ENCODE measurements around the gene NDUFS7. TPM values are rescaled to one million over a fixed set of nuclear protein-coding genes. Genes with fewer than 3 reads are reported as not detected.

NDUFS7 gene
- total and polyA plus RNA-seq, 11 donors = 205 to 717 (median 336) TPM

DNA sequence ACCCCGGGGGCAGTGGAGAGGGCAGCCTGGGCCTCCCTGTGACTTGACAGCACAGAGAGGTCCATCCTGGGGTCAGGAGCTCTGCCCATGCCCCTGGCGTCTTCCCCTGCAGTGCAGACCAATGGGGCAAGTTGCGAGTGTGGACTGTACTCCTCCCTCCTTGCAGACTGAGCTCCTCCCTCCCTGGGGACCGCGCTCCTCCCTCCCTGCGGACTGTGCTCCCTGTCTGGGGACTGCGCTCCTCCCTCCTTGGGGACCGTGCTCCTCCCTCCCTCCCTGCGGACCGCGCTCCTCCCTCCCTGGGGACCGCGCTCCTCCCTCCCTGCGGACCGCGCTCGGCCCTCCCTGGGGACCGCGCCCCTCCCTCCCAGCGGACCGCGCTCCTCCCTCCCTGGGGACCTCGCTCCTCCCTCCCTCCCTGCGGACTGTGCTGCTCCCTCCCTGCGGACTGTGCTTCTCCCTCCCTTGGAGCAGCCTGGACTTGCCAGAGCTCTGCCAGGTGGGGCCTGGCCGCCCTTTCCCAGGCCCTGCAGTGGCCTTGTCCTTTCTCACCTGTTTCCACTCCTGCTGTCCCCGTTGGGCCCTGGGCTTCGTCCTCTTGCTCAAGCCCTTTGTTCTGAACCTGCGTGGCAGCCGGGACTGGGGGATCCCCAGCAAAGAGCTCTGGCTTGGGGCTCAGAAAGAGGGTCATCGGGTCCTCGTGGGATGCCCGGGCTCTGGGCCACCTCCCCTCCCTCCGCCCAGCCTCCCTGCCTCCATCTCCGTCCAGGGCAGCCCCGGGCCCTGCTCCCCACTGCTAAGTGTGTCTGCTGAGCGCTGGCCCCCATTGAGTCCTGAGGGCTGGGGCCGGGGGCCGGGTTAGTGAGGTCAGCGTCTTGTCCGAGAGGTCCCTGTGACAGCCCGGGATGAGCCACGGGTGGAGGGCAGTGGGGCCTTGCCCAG, 10.8 kb downstream of the NDUFS7 start:
- no peaks in the 10 kb centered on the region for H3K9me3 ChIP-seq
- TF ChIP-seq, protein P1, sequence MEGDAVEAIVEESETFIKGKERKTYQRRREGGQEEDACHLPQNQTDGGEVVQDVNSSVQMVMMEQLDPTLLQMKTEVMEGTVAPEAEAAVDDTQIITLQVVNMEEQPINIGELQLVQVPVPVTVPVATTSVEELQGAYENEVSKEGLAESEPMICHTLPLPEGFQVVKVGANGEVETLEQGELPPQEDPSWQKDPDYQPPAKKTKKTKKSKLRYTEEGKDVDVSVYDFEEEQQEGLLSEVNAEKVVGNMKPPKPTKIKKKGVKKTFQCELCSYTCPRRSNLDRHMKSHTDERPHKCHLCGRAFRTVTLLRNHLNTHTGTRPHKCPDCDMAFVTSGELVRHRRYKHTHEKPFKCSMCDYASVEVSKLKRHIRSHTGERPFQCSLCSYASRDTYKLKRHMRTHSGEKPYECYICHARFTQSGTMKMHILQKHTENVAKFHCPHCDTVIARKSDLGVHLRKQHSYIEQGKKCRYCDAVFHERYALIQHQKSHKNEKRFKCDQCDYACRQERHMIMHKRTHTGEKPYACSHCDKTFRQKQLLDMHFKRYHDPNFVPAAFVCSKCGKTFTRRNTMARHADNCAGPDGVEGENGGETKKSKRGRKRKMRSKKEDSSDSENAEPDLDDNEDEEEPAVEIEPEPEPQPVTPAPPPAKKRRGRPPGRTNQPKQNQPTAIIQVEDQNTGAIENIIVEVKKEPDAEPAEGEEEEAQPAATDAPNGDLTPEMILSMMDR (IDR thresholded peaks at IDR 0.05) = no peak
- no peak for TF ChIP-seq POLR2A (IDR thresholded peaks at IDR 0.05)
- H3K27ac ChIP-seq = no peak overlapping the region
- WGBS, 4 donors = 72 to 78% (median 76%) methylated on average over 30 to 43 of the region's 43 CpGs
- H3K36me3 ChIP-seq = peaks cover under 1 to 60% (median 48%) of the 10 kb centered on the region in 9 donors
- intact Hi-C loops (cut with DNase I) = loop anchor here in 1 of 10 donors (10.0 kb wide), 1 partner anchor 120 kb away; the partner anchor contains the start of gene FAM174C
- H3K4me3 ChIP-seq = no peak overlapping the region
- peaks cover 4 to 29% (median 18%) of the 10 kb centered on the region in 12 donors for H3K4me1 ChIP-seq
- DNase-seq (peak in 1 of 5 donors; percentile 29), ATAC-seq (peak in 3 of 4 donors; percentile 2 to 18 (median 4))
- no peaks in the 10 kb centered on the region for H3K27me3 ChIP-seq

DNA sequence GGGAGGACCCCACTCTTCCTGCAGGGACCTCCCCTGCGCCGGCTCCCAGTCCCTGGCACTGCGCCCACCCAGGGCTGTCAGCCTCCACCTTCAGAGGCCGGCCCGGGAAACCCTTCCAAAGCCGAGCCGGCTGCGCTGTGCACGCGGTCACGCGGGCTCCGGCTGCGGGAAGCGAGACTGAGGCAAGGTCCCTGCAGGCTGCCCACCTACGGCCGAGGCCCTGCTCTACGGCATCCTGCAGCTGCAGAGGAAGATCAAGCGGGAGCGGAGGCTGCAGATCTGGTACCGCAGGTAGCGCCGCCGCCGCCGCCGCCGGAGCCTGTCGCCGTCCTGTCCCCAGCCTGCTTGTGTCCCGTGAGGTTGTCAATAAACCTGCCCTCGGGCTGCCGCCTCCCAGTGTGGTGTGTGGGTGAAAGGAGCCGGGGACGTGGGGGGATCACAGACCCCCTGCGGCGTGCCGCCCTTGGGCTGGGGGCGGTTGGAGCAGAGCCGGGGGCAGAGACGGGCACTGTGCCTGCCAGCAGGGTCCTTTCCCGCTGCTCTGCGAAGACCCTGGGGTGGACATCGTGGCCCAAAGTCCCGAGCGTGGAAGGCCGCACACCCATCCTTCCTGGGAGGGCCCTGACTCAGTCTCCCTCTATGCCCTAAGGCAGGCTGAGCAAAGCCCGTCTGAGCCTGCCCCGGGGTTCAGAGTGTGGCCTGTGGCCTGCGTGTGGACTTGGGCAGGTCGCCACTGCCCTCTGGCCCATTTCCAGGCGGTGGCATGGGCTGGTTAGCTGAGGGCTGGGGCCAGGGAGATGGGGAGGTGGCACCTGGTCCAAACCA, 11.7 kb downstream of the NDUFS7 start:
- intact Hi-C loops (cut with DNase I) = loop anchor here in 1 of 10 donors (10.0 kb wide), 1 partner anchor 121 kb away; the partner anchor contains the start of gene FAM174C
- DNase-seq = peak in 1 of 5 donors; percentile 70
- peaks cover 4 to 38% (median 20%) of the 10 kb centered on the region in 12 donors for H3K4me1 ChIP-seq
- WGBS, 4 donors = 68 to 89% (median 79%) methylated on average over 24 to 52 of the region's 52 CpGs
- no peaks in the 10 kb centered on the region for H3K9me3 ChIP-seq
- peaks cover 0 to 51% (median 39%) of the 10 kb centered on the region in 9 donors for H3K36me3 ChIP-seq
- H3K27ac ChIP-seq = no peak overlapping the region
- H3K27me3 ChIP-seq = no peaks in the 10 kb centered on the region
- TF ChIP-seq POLR2A (IDR thresholded peaks at IDR 0.05) = no peak
- TF ChIP-seq, protein P1 (IDR thresholded peaks at IDR 0.05) = no peak
- H3K4me3 ChIP-seq = no peak overlapping the region
- ATAC-seq = peak in 3 of 4 donors; percentile 1 to 8 (median 6)

DNA sequence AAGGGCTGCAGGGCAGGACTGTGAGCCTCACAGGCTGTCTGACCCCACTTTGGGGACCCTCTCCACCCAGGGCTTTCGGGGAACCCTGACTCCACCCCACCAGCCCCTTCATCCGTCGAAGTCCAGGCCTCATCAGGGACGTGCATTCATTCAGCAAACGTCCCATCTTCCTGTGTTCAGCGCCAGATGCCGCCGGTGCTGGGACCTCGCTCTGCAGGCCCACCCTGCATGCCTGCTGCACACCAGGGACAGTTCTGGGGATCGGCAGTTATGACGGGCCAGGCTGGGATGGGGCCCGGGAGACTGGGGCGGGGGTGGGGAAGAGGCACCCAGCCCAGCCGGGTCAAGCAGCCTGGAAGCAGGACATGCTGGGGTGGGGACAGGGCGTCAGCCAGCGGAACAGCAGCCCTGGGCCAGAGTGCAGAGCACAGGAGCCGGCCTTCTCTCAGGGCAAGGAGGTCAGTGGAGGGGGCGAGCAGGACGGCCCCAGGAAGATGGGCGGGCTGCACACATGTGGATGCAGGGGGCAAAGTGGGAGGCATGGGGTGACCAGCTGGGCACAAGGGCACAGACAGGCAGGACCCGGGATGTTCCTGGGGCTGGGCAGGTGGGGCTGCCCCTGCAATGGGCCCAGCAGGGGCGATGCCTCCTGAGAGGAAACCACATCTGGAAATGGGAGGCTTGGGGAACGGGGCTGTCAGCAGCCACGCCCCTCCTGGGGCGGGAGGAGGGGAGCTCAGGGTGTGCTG, 12.5 kb downstream of the NDUFS7 start:
- DNase-seq (no peak), ATAC-seq (peak; percentile 2 to 44 (median 21))
- TF ChIP-seq POLR2A (IDR thresholded peaks at IDR 0.05) = no peak
- TF ChIP-seq, protein P1 (IDR thresholded peaks at IDR 0.05) = no peak
- WGBS, 4 donors = 17 to 44% (median 22%) methylated on average over 12 to 25 of the region's 25 CpGs
- intact Hi-C loops (cut with DNase I) = loop anchor here in 1 of 10 donors (10.0 kb wide), 1 partner anchor 121 kb away; the partner anchor contains the start of gene FAM174C
- H3K27me3 ChIP-seq = peaks cover 0 to 7% (median 0%) of the 10 kb centered on the region in 9 donors
- H3K36me3 ChIP-seq = peaks cover 0 to 43% (median 31%) of the 10 kb centered on the region in 9 donors
- H3K4me3 ChIP-seq = peak overlapping the region in 1 of 12 donors; percentile 7
- H3K9me3 ChIP-seq = no peaks in the 10 kb centered on the region
- peak overlapping the region in 3 of 12 donors; percentile 9 to 27 (median 14) for H3K27ac ChIP-seq
- H3K4me1 ChIP-seq = peaks cover 7 to 46% (median 27%) of the 10 kb centered on the region in 12 donors
